HEK293T (cell line): ENCODE measurements around the gene CEP68.

Source experiments
- ELF4 ChIP-seq: fragments of 450-650 bp; IDR thresholded peaks from 2 replicates; pipeline ENCODE4 v1.6.1; 2017; ENCODE audit warnings: antibody characterized with exemption
- L3MBTL2 ChIP-seq: fragments of 450-650 bp; conservative IDR thresholded peaks from 2 replicates; pipeline ENCODE4 v1.6.1; 2016; ENCODE audit warnings: mild to moderate bottlenecking
- SP1 ChIP-seq: fragments of 450-650 bp; IDR thresholded peaks from 2 replicates; pipeline ENCODE4 v1.6.1; 2017

GRCh38 chr2:65113816-65114215 is 57.6 kb downstream of the CEP68 start:
- TF ChIP-seq L3MBTL2, result no peak
- TF ChIP-seq SP1, result no peak
- TF ChIP-seq ELF4, result no peak
